Inflammatory macrophage (primary cell): Measurements from ENCODE around the gene IL20.

Experiments used
- DNase-seq, 2 donors: peaks; one replicate each; pipeline ENCODE4 v3.0.0-alpha.2; 2020 to 2022

IL20 gene

DNA sequence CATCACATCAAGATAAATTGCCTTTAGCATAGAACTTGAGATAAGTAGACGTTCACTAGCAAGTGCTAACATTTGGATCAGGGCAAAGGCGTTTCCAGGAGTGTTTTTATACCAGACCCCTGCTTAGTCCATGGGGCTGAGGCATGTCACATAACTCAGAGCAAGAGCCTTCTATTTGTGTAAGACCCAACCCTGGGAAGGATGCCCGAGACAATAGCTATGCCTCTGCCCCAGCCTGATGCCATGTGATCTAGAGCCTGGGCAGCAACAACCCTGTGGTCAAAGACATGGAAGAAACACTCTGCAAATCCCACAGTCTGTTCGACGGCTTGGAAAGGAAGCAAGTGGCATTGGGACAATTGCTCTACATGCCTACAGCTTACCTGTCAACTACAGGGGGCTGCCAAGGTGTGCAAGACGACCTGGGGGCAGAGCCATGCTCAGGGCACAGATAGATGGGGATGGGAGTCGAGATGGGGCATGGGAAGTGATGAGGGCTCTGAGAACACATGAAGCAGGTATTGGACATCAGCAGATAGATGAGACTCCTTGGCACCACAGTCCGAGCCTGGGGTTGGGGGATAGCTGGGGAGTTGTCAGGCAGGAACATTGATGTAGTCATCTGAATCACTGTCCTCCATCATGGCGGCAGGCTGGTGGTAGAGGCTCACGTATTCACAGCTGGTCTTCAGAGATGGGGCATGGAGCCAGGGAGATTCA lies 39.2 kb downstream of the IL20 start:
- no peak for DNase-seq

GRCh38 chr1:206905295-206906164 lies 40.1 kb downstream of the IL20 start:
- peak in 1 of 2 donors; percentile 16 for DNase-seq

GRCh38 chr1:206907304-206907991 lies 42.0 kb downstream of the IL20 start:
- DNase-seq, result no peak

DNA sequence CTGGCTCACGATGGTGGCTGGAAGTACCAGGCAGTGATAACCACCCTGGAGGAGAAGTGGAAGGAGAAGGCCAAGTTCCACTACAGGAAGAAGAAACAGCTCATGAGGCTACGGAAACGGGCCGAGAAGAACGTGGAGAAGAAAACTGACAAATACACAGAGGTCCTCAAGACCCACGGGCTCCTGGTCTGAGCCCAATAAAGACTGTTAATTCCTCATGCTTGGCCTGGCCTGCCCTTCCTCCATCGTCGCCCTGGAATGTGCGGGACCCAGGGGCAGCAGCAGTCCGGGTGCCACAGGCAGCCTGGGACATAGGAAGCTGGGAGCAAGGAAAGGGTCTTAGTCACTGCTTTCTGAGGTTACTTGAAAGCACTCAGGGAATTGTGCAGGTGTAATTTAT lies 42.6 kb downstream of the IL20 start:
- no peak for DNase-seq

- DNase-seq, result no peak
Observed at GRCh38 chr1:206909161-206909882, 43.9 kb downstream of the IL20 start.

GRCh38 chr1:206909883-206910318 lies 44.5 kb downstream of the IL20 start:
- no peak for DNase-seq

- peak; percentile 54 to 60 for DNase-seq
Observed at GRCh38 chr1:206911064-206911663, 45.7 kb downstream of the IL20 start.

DNA sequence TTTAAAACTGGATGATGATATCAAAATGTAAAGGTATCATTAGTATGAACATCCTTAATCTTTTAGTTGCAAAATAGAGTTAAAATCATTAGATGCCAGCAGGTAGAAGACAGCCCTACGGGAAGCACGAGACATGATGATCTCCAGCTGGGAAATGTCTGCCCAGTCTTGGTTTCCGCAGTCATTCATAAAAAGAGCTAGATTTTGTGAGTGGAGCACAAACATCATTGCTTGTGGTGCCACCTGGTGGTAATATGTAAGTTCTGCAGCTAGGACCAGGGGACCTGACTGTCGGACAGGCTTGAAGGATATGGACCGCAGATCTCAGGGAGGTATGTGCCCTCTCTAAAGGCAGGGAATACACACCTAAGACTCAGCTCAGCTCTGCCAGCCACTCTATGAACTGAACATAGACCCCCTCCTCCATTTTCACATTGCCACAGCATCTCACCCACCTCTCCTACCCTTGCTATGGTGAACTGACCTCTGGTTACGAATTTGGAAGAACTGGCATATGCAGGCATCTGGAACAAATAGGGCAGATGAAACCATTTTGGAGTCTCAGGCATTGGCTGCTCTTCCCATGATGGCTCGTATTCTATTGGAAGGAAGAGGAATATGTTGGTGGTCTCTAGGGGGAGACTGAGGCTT lies 47.1 kb downstream of the IL20 start:
- DNase-seq, result peak; percentile 80 to 86

DNA sequence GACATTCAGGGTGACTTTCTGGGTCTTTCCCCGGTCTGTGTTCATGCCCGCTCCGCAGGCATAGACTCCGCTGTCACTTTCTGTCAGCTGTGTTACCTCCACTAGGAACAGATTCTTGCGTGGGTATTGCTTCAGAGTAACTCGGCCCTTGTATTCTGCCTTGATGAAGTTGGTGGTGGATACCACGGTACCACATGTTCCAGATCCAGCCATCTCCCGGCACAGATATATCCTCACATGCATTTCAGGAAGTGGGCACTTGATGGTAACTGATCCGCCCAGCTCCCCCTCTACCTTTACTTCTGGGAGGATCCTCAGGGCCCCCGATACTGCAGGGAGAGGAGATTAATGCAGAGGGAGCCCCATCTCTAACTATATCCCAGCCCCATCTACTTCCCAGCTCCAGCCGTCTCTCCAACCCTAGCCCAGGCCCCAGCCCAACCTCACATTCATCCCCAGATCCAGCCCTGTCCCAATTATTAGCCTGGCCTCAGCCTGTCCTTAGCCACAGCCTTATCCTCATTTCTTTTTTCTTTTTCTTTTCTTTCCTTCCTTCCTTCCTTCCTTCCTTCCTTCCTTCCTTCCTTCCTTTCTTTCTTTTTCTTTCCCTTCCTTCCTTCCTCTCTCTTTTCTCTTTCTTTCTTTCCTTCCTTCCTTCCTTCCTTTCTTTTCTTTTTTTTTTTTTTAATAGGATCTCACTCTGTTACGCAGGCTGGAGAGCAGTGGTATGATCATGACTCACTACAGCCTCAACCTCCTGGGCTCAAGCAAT lies 48.5 kb downstream of the IL20 start:
- no peak for DNase-seq

DNA sequence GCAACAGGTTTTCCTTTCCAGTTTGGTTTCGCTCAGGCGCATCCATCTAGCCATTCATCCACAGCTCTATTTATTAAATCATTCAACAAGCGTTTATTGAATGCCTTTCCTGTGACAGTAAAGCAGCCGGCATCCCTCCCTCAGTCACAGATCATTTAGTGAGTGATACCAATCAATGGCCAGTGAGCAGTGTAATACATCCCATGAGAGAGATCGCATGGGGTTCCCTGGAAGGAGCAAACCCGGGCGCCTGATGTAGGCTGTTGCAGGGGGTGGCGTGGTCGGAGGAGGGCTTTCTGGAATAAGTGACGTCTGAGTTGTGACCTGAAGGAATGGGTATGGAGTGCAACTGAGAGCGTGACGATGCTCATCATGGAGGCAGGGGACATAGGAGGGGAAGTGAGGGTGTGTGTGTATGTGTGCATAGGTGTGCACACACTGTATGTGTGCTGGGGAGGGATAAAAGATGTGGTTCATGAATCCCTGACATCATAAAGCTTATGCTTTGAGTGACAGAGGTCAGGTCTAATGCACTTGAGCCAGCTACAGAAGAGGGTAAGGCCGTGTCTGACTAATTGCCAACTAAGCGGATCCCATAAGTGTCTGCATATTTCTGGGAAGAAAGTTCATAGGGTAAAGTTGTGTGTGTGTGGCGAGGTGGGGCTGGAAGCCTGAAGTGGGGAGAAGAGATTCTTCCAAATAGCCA lies 49.8 kb downstream of the IL20 start:
- DNase-seq, result no peak

- no peak for DNase-seq
Observed at GRCh38 chr1:206916000-206916709, 50.7 kb downstream of the IL20 start.

- no peak for DNase-seq
Observed at GRCh38 chr1:206918076-206918475, 52.7 kb downstream of the IL20 start.
